Measurements from ENCODE around the gene WWOX.
A peak's percentile ranks its signal among the peaks of the same experiment; 100 is the strongest.

The WWOX gene

DNA sequence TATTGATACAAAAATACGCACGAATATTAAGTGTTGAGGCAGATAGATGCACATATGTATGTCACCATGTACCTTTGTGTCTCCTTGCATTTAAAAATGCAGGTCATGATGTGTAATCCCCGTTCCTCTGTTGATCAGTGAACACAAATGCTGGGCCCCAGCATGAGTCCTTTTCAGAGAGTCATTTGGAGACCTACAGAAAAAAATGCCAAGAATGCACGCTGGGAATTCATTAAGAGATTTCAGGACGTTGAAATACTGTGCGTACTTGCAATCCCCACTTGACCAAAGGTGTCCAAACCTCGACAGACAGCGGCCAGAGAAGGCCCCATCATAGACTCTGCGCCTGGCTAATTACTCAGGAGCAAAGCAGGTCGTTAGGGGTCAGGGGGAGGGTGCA lies 1005.1 kb downstream of the WWOX start:
- DNase-seq, result no peak

GRCh38 chr16:79107301-79107700 lies 1007.8 kb downstream of the WWOX start:
- no peak for DNase-seq

GRCh38 chr16:79109771-79110170 lies 1010.3 kb downstream of the WWOX start:
- peak; percentile 56 for DNase-seq

- DNase-seq, result no peak
Measured at GRCh38 chr16:79110242-79110641, 1010.8 kb downstream of the WWOX start.

- no peak for DNase-seq
Measured at GRCh38 chr16:79110953-79111352, 1011.5 kb downstream of the WWOX start.

DNA sequence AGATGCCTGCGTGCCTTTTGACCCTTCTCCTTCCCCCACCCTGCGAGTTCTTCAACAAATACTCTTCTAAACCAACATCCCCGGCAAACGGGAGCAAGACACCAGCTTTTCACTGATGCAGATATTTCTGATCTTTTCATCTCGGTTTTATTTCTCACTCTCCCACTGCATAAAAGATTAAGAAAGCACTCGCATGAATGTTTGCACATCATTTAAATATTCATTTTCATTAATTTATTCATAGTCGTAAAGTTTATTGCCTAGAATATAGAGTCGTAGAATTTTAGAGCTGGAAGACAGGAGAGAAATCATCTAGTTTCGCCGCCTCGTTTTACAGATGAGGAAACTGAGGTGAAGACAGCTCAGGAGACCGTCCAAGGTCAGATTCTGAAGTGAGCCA lies 1013.0 kb downstream of the WWOX start:
- DNase-seq, result no peak

- DNase-seq, result peak; percentile 39
Measured at GRCh38 chr16:79113826-79114225, 1014.4 kb downstream of the WWOX start.

- DNase-seq, result peak; percentile 84
Measured at GRCh38 chr16:79114759-79115158, 1015.3 kb downstream of the WWOX start.

DNA sequence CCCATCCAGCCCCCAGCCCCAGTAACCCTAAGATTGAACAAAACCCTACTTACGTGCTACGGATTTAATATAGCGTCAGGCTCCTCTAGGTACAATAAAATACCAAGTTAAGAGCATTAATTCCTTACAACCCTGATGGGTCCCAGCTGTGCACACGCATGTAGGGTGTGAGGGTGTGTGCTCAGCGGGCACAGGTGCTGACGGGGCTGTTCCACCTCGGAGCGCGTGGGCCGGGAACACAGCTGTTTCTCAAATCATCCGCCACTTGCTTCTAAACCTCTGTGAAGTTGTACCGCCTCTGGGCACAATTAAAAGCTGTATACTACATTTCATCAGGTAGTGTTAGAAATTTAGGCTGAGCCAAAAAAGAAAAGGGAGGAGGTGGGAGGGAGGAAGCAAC lies 1022.5 kb downstream of the WWOX start:
- no peak for DNase-seq

DNA sequence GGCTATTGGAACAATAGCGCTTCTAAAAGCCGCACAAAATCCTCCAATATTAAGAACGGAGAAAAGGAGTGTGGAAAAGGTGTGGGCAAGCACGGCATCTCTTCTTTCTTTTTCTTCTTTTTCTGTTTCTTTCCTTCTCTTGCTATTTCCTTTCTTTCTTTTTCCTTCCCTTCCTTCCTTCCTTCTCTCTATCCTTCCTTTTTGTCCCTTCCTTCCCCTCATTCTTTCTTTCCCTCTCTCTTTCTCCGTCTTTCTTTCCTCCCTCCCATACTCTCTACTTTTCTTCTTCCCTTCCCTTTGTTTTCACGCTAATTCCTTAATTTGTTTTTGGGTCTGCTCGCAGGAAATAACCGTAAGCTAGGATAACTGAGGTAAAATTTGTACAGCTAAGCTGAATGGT lies 1022.9 kb downstream of the WWOX start:
- DNase-seq, result no peak

DNA sequence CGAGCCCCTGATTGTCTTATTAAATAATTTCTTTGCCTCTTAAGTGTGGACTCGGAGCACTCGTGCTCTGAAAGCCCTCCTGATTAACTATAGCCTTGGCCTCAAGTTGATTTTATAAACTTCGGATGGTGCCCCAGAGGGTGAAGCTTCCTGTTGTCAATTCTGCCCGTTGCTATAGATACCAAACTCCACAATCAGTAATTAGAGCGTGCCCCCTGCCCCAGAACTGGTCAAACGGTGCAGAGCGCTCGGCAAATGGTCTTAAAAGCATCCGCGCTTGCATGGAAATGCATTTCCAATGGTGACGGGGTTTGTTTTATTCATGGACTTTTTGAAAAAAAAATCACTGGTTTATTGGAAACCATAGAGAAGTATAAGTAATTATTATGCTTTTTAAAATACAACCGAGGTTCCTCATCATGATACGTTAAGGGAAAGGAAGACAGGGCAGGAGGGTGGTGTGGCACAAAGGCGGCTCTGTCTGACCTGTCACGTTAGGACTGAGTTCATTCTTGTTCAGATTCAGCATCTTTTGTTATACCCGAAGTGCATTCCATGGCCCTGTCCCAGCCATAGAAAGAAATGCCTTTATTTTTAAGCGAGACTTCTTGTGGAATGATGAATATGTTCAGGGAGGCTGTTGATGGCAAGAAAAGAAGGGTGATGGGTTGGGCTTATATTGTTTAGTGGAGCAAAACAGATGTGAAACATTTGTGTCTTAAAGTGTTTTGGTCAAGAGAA lies 1024.7 kb downstream of the WWOX start:
- no peak for DNase-seq

DNA sequence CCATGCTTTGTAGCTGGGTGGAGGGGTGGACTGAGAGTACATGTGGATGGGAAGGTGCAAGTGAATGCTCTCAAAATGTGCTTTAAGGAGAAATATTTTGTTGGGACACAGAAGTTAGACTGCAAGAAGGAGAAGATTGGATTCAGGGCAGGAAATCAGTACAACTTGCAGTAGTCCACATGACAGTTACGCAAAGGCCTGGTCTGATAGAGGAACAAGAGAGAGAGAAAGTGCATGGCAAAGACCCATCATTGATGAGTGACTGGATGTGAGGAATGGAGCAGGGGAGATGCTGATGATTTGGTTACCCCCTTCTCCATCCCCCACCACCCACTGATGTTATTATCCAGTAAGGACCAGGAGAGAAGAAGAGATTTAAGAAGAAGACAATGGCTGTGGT lies 1028.3 kb downstream of the WWOX start:
- DNase-seq, result peak; percentile 78

GRCh38 chr16:79128706-79129105 lies 1029.3 kb downstream of the WWOX start:
- DNase-seq, result no peak

- no peak for DNase-seq
Measured at GRCh38 chr16:79130616-79131015, 1031.2 kb downstream of the WWOX start.

GRCh38 chr16:79131321-79132075 lies 1032.0 kb downstream of the WWOX start:
- DNase-seq, result peak; percentile 32

DNA sequence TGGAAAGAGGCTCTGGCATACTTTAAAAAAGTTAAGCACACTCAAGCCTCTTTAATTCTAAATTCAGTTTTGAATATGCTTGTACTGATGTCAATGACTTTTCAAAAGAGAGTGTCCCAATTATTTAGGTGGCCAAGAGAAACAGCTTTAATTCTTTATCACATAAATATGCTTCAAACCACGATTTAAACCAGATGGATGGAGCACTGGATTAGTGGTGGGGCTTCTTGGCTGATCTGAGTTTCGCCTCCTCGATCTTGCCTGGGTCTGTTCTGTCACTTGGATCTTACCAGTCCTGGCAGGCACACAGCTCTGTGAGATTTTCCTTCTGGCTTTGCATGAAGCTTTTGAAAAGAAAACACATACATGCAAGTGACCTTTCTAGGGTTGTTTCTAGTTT lies 1033.2 kb downstream of the WWOX start:
- no peak for DNase-seq

DNA sequence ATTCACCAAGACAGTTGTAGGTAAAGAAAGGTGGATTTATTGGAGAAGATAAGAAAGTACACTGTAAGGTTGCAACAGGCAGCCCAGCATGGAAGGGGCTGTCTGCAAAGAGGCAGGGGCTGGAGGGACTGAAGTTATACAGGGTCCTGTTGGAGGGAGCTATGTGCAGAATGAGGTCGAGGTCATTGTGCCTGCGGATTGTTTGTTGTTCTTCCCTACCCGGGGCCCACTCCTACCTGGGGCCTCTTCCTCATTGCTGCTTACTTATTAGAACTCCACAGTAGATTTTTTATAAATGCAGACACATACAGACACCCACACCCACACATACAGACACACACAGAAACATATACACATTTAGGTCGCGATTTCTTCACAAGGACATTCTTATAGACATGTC lies 1034.8 kb downstream of the WWOX start:
- no peak for DNase-seq

- DNase-seq, result no peak
Measured at GRCh38 chr16:79136955-79137354, 1037.5 kb downstream of the WWOX start.

DNA sequence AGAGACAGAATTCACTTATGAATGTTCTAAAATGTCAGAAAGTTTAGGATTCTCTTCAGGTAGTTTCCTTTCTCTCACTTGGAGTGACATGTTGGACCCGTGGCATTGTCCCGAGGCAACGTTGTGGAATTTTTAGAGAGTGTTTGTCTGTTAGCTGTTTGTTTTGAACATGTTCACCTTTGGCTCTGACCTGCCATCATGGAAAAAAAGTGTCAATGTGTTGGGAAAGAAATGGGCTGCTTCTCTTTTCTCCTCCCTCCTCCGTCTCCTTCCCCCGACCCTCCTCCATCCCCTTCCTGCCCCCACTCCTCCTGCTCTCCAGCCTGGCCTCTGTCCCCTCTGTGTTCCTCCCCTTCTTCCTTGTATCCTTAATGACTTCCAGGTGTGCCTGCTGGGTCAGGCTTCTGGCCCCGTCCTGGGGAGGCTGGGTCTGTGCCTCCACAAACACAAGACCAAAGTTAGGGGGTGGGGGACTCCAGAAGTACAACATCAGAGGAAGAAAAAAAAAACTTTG lies 1038.0 kb downstream of the WWOX start:
- no peak for DNase-seq

DNA sequence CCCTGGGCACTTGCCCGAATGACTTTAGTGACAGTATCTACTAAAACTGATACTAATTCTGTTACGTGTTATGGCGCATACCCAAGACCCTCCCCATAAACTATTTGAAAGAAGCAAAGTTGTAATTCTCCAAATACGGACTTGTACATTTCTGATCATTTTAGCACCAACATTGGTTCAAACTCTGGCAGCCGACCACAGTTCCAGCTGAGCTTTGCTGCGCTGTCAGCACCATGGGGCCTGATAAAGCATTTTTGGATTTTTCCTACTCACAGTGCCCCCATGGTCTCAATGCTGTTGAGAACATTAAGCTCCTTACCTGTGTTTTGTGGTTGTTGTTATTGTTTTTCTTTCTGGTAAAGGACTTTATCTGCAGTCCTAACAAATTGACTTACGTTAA lies 1040.3 kb downstream of the WWOX start:
- DNase-seq, result no peak

GRCh38 chr16:79143026-79143425 lies 1043.6 kb downstream of the WWOX start:
- no peak for DNase-seq

- no peak for DNase-seq
Measured at GRCh38 chr16:79150151-79150550, 1050.7 kb downstream of the WWOX start.

- peak; percentile 93 for DNase-seq
Measured at GRCh38 chr16:79150632-79151310, 1051.3 kb downstream of the WWOX start.

- DNase-seq, result peak; percentile 74
Measured at GRCh38 chr16:79154086-79154485, 1054.6 kb downstream of the WWOX start.

All from inflammatory macrophage treated with lipopolysaccharide for 4 hours (primary cell).